HFF-Myc (cell line): Measurements from ENCODE around the gene NKD1.
"Not testable (repeated sequence)": the region's sequence is repeated elsewhere in the genome, so short reads cannot be mapped to it uniquely, and the experiment has no call there.

Experiments
- DNase-seq: peaks from one replicate; pipeline ENCODE4 v3.0.0-alpha.2; 2011; ENCODE audit warnings: low read depth; ENCODE audit errors: extremely low read depth
- H3K4me3 ChIP-seq: replicated peaks from 2 replicates; pipeline ENCODE4 v1.5.1; 2011; ENCODE audit warnings: low read depth, mild to moderate bottlenecking, control low read depth, low read length
- TF ChIP-seq, protein P1 (sequence below): IDR thresholded peaks from 2 replicates; pipeline ENCODE4 v1.5.1; 2012; ENCODE audit warnings: mild to moderate bottlenecking, low read depth, low read length, control low read depth; ENCODE audit errors: missing control alignments

The NKD1 gene

DNA sequence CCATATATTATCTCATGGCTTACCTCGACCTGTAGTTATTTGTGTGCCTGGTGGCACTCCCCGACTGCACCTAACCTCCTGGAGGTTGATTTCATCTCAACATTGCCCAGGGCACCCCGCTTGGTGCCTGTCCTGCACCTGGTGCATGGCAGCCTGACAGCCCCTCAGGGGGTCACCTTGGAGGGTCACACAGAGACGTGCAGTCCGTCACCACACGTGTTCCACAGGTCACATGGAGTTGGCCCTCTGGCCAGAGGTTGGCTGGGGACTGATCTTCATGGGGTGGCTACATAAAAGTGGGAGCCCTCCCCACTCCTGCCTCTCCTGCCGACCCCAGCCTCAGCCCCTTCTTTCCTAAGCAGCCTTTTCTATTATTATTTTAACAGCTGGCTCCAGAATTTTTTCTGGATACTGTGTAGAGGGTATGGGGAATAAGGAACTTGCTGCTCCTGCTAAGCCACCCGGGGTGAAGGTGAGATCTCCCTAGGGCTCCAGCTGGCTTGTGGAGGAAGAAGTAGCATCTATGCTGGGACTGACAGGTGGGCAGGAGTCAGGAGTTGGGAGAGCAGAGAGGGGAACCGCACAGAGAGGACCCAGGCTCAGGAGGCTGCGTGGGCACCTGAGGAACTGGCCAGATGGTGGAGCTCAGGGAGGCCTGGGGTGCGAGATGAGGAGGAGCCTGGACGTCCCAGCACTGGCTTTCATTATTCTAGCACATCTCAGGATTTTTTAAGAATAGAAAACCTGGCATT, 12.5 kb upstream of the NKD1 start:
- DNase-seq, result no peak
- H3K4me3 ChIP-seq, result no peak overlapping the region
- TF ChIP-seq, protein P1, sequence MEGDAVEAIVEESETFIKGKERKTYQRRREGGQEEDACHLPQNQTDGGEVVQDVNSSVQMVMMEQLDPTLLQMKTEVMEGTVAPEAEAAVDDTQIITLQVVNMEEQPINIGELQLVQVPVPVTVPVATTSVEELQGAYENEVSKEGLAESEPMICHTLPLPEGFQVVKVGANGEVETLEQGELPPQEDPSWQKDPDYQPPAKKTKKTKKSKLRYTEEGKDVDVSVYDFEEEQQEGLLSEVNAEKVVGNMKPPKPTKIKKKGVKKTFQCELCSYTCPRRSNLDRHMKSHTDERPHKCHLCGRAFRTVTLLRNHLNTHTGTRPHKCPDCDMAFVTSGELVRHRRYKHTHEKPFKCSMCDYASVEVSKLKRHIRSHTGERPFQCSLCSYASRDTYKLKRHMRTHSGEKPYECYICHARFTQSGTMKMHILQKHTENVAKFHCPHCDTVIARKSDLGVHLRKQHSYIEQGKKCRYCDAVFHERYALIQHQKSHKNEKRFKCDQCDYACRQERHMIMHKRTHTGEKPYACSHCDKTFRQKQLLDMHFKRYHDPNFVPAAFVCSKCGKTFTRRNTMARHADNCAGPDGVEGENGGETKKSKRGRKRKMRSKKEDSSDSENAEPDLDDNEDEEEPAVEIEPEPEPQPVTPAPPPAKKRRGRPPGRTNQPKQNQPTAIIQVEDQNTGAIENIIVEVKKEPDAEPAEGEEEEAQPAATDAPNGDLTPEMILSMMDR, result no peak

DNA sequence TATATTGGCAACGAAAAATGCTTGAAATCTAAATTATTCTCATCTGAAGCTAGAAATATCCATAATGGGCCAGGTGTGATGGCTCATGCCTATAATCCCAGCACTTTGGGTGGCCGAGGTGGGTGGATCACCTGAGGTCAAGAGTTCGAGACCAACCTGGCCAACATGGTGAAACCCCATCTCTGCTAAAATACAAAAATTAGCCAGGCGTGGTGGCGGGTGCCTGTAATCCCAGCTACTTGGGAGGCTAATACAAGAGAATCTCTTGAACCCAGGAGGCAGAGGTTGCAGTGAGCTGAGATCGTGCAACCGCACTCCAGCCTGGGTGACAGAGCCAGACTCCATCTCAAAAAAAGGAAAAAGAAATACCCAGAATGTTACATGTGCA, 11.9 kb upstream of the NKD1 start:
- not testable (repeated sequence) for DNase-seq, H3K4me3 ChIP-seq

DNA sequence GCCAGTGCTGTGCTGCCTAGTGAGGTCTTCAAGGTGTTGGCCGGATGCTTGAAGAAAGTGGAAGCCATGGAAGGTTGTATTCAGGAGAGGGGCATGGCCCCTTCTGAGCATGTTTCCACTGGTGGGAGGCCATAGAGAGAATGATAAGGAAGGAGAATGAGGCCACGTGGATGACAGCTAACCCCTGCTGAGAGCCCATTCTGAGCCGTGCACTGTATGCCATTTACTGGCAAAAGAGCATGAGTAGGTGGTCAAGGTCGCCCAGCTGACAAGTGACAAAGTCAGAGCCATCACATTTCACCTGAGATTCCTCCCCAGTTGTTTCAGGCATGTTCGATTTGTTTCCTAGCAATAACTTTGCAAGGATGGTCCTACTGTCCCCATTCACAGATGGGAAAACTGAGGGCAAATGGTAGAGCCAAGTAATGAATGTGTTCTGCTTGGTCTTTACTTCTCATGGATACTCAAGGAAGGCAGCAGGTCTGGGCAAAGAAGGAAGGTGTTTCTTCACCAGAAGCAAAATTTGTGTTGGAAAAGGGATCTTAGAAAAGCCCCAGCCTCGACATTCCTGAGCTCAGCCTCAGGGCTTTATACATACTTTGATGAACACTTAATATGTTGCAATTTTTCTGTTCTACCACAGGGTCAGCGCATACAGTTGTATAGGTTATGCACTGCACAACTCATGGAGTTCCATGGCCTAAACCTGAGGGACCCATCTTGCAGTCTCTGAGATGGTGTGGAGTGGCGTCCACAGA, 10.5 kb upstream of the NKD1 start:
- no peak for DNase-seq
- TF ChIP-seq, protein P1, result no peak
- H3K4me3 ChIP-seq, result no peak overlapping the region

DNA sequence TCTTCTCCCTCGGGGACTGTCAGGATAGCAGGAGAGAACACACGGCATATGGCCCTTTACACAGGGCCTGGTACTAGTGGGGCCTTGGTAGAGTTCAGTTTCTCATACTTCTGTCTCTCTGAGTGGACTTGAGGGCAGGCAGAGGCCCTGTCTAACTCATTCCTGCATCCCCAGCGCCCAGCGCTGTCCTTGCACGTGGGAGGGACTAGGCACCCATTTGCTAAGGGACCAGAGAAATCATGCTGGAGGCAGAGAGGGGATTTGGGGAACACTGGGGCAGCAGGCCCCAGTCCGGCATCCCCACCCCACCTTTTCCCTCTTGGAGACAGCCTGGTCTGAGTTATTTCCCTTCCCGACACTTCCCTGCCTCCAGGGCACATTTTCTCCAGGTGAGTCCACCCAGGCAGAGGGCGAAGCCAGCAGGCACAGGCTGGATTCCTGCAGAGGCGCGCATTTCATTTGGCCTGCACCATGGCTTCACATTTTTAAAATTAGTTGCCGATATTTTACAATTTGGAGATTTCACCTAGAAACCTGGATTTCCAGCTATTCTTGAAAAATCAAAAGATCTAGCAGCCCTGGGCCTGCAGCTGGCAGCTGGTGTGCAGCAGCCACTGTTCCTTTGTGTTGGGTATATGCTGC, 9.7 kb upstream of the NKD1 start:
- no peak for DNase-seq
- TF ChIP-seq, protein P1, result no peak
- no peak overlapping the region for H3K4me3 ChIP-seq

DNA sequence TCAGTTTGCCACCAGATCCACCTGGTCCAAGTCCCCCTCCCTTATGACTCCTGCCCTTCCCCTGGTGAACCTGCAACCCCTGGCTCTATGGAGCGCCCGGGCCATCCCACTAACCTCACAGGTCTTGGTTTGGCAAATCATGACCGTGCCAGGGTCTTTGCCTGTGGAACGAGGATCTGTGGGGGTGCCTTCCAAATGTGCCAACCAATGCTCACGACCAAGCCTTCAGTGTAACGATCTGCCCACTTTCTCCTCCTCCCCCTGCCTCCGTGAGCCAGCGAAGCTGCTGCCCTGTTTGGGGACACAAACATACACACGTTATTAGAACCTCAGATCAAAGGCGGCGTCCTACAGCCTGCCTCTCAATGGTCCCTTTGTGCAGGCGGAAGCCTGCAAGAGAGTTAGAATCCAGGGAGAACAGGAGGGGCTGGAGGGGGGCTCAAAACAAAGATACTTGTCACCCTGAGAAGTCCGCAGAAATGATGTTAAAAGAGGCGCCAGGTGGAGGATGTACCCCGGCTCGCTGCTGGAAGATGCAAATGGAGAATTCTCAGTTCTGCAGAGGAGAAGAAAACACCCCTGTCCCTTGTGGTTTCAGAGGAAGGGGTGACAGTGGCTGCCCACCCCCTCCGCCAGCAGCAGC, 9.0 kb upstream of the NKD1 start:
- H3K4me3 ChIP-seq, result no peak overlapping the region
- DNase-seq, result no peak
- TF ChIP-seq, protein P1, result no peak

DNA sequence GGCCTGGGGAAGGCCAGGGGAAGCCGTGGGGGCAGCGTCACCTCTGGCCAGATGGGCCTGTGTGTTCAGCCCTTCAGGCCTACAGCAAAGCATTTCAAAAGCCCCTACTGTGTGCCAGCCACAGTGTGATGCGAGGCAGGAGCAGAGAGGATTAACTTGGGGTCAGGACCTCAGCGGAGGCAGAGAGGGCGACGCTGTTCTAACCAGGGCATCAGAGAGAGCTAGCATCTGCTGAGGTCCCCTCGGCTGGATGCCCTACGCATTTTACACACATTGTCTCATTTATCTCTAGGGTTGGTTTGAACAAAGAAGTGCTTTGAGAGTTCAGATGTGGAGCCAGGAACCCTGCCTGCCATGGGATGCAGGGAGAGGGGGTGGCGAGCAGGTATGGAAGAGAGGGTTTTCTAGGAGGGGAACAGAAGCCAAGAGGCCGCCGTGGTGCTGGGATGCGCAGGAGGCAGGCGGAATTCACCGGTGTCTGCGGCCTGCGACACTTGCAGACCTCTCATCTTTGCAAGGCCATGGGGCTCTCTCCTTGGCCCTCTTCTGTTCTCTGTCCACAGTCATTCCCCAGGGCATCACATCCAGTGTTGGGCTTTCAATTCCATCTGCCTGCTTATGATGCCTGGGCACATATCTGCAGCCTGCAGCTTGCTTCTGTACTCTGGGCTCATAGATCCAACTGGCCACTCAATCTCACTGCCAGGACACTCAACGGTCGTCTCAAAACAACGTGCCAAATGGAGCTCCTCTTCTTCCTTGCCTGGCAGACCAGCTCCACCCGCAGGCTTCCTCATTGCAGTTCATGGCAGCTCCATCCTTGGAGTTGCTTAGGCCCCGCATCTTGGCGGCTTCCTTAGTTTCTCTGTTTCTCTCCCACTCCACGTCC, 8.1 kb upstream of the NKD1 start:
- DNase-seq, result no peak
- H3K4me3 ChIP-seq, result no peak overlapping the region
- TF ChIP-seq, protein P1, result no peak
